ENCODE measurements around the gene LCA5. TPM values are rescaled to one million over a fixed set of nuclear protein-coding genes. Genes with fewer than 3 reads are reported as not detected.

LCA5 gene
- total RNA-seq, 1 experiment from 2014 or later, result 2.3 TPM

DNA sequence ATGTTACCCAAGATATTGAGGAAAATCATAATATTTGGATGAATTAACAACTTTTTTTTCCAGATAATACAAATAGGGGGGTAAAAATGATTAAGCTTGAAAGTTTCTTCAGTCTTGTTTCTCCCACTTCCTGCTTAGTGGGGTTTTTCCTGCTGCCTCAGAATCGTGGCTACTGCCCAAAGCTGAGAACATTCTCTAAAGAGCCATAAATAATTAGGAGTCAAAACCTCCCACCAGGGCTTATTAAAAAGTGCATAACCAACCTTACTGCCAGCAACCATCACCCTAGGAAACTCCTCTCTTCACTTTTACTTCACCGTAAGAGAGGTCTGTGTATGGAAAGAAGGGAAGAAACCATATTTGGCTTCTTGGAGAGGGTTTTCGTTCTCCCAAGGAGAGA lies 9.0 kb upstream of the LCA5 start:
- Histone ChIP-seq H3K9ac (ENCODE audit: extremely low read depth, insufficient read length, low read length) (no peak overlapping the region), H4K91ac (ENCODE audit: insufficient read length, low read depth, low read length) (no peak overlapping the region), H3K4me2 (ENCODE audit: insufficient read depth, insufficient read length, low read length) (no peak overlapping the region), H2BK15ac (ENCODE audit: low read depth, low read length) (no peak overlapping the region; the same call in 1 of the 2 replicates), H4K8ac (replicated peaks; ENCODE audit: insufficient read length, low read depth, low read length) (no peak overlapping the region), H3K23ac (ENCODE audit: insufficient read length, low read depth, low read length) (no peak overlapping the region), H3K18ac (ENCODE audit: insufficient read length, low read depth, low read length) (peak overlapping the region; percentile 58), H2BK20ac (ENCODE audit: low read depth, low read length, poor library complexity, severe bottlenecking) (no peak overlapping the region), H3K14ac (ENCODE audit: insufficient read depth, low read length) (no peak overlapping the region), H2AFZ (ENCODE audit: low read length) (no peak overlapping the region), H4K5ac (ENCODE audit: insufficient read length, low read depth, low read length) (no peak overlapping the region), H3K9me3 (ENCODE audit: control insufficient read depth, low read depth, low read length) (no peaks in the 10 kb centered on the region), H3K56ac (ENCODE audit: insufficient read length, low read depth, low read length) (no peak overlapping the region), H3K79me1 (ENCODE audit: insufficient read depth, low read depth, low read length, poor library complexity, severe bottlenecking) (no peaks in the 10 kb centered on the region), H2AK5ac (ENCODE audit: insufficient read length, low read length) (peak overlapping the region; percentile 35), H4K20me1 (ENCODE audit: control insufficient read depth, insufficient read depth, insufficient read length) (no peaks in the 10 kb centered on the region), H3K79me2 (ENCODE audit: insufficient read depth, low read length) (no peaks in the 10 kb centered on the region), H3K4me1 (ENCODE audit: insufficient read depth, low read length) (peaks cover 3% of the 10 kb centered on the region; the same call in 1 of the 2 replicates), H3K4ac (ENCODE audit: low read depth, low read length) (no peak overlapping the region; the same call in 1 of the 2 replicates), H2BK12ac (ENCODE audit: insufficient read length, low read depth, low read length) (peak overlapping the region; percentile 98), H2BK120ac (ENCODE audit: low read depth, low read length, poor library complexity, severe bottlenecking) (peak overlapping the region; percentile 69), H3K27ac (ENCODE audit: insufficient read length, low read depth, low read length) (no peak overlapping the region), H3K27me3 (ENCODE audit: insufficient read depth, low read length) (no peaks in the 10 kb centered on the region), H3T11ph (ENCODE audit: low read length) (peak overlapping the region; percentile 70), H3K23me2 (ENCODE audit: insufficient read length, low read depth, low read length, poor library complexity, severe bottlenecking) (no peaks in the 10 kb centered on the region), H2BK5ac (ENCODE audit: insufficient read length, low read length) (no peak overlapping the region)
- DNase-seq, result no peak
- no CpG with 5 or more reads among the region's 3 CpGs for WGBS (ENCODE audit: extremely low coverage, insufficient read length, low lambda C conversion rate)
- TF ChIP-seq, protein P1, sequence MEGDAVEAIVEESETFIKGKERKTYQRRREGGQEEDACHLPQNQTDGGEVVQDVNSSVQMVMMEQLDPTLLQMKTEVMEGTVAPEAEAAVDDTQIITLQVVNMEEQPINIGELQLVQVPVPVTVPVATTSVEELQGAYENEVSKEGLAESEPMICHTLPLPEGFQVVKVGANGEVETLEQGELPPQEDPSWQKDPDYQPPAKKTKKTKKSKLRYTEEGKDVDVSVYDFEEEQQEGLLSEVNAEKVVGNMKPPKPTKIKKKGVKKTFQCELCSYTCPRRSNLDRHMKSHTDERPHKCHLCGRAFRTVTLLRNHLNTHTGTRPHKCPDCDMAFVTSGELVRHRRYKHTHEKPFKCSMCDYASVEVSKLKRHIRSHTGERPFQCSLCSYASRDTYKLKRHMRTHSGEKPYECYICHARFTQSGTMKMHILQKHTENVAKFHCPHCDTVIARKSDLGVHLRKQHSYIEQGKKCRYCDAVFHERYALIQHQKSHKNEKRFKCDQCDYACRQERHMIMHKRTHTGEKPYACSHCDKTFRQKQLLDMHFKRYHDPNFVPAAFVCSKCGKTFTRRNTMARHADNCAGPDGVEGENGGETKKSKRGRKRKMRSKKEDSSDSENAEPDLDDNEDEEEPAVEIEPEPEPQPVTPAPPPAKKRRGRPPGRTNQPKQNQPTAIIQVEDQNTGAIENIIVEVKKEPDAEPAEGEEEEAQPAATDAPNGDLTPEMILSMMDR (conservative IDR thresholded peaks at IDR 0.05), result no peak
- Mint-ChIP-seq H3K4me3 (no peak overlapping the region), H3K27me3 (ENCODE audit: low read depth) (no peaks in the 10 kb centered on the region), H3K4me1 (peaks cover 30 to 37% of the 10 kb centered on the region in 2 experiments), H3K27ac (peak overlapping the region in 2 of 3 experiments; percentile 21 to 35; a peak in 4 of 7 replicates), H3K9me3 (no peaks in the 10 kb centered on the region), H3K36me3 (ENCODE audit: insufficient read depth in 1 of 3, low read depth in 3 of 3) (peaks cover 5 to 20% (median 18%) of the 10 kb centered on the region in 3 experiments; a peak in 6 of 7 replicates)
